Activated B cell treated with CpG ODN at 0.5 μM for 24 hours (primary cell): Measurements from ENCODE around the gene SYT13. TPM values are rescaled to one million over a fixed set of nuclear protein-coding genes. Genes with fewer than 3 reads are reported as not detected.

Experiments used
- ATAC-seq: fragments of 200-7000 bp; cut with Tn5 transposase; one replicate; pipeline ENCODE4 v1.10.0; 2021; ENCODE audit warnings: low read depth, mild to moderate bottlenecking, moderate library complexity
- CTCF ChIA-PET: fragments of 350-600 bp; sonication (Branson Sonifier 250); formaldehyde crosslinking; loops from one replicate; lab custom pipeline; 2021; ENCODE audit warnings: antibody characterized with exemption; lab: Charles Lee
- POLR2A ChIA-PET: fragments of 350-600 bp; sonication (Branson Sonifier 250); formaldehyde crosslinking; loops from one replicate; lab custom pipeline; 2021; ENCODE audit warnings: antibody characterized with exemption; lab: Charles Lee
- DNase-seq: peaks from one replicate; pipeline ENCODE4 v3.0.0; 2022
- H3K27ac Mint-ChIP-seq: one replicate; pipeline ENCODE4 v1.8.0; 2020; ENCODE audit warnings: mixed read lengths
- H3K27me3 Mint-ChIP-seq: one replicate; pipeline ENCODE4 v1.8.0; 2021; ENCODE audit warnings: mixed read lengths
- H3K36me3 Mint-ChIP-seq: one replicate; pipeline ENCODE4 v1.8.0; 2021; ENCODE audit warnings: low read depth, mixed read lengths
- H3K4me1 Mint-ChIP-seq: one replicate; pipeline ENCODE4 v1.8.0; 2021; ENCODE audit warnings: mixed read lengths
- H3K4me3 Mint-ChIP-seq: one replicate; pipeline ENCODE4 v1.8.0; 2020; ENCODE audit warnings: mild to moderate bottlenecking, mixed read lengths
- H3K9me3 Mint-ChIP-seq: one replicate; pipeline ENCODE4 v1.8.0; 2020; ENCODE audit warnings: mixed read lengths
- CTCF ChIP-seq: fragments of 200-600 bp; IDR thresholded peaks from one replicate; pipeline ENCODE4 v1.8.0; 2022; ENCODE audit warnings: antibody characterized with exemption, mild to moderate bottlenecking
- intact Hi-C: fragments of 100-400 bp; cut with micrococcal nuclease; formaldehyde crosslinking; loops from one replicate; pipeline ENCODE4 v1.15.1; 2024
- total RNA-seq: library from RNA; stranded (reverse); gene quantifications from 2 replicates; pipeline ENCODE4 v1.2.3, GENCODE V29; 2022

The SYT13 gene
- total RNA-seq, 1 donor from 2014 or later = not detected

- Mint-ChIP-seq H3K4me1 (no peaks in the 10 kb centered on the region), H3K27me3 (peaks cover 72% of the 10 kb centered on the region), H3K36me3 (no peaks in the 10 kb centered on the region), H3K4me3 (no peak overlapping the region), H3K9me3 (no peaks in the 10 kb centered on the region), H3K27ac (no peak overlapping the region)
- DNase-seq (no peak), ATAC-seq (no peak)
- POLR2A ChIA-PET = interaction anchor here (0.7 kb wide), 1 partner anchor 42 kb away, joined by 3 read pairs; no protein-coding TSS in a partner anchor
- CTCF ChIA-PET = interaction anchor here (4.6 kb wide), 1 partner anchor 176 kb away, joined by 21 read pairs; no protein-coding TSS in a partner anchor
- TF ChIP-seq CTCF = no peak
- intact Hi-C loops = no loop called here
Observed at GRCh38 chr11:45287316-45287903, 1.3 kb upstream of the SYT13 start.

GRCh38 chr11:45285250-45285828 is 802 bp downstream of the SYT13 start:
- H3K27me3 Mint-ChIP-seq = peaks cover 66% of the 10 kb centered on the region
- no peaks in the 10 kb centered on the region for H3K9me3 Mint-ChIP-seq
- no peaks in the 10 kb centered on the region for H3K36me3 Mint-ChIP-seq
- no peak overlapping the region for H3K4me3 Mint-ChIP-seq
- no peak for TF ChIP-seq CTCF
- ChIA-PET CTCF (no interaction called here), POLR2A (no interaction called here)
- no peak for DNase-seq
- ATAC-seq = no peak
- intact Hi-C loops = no loop called here
- H3K4me1 Mint-ChIP-seq = no peaks in the 10 kb centered on the region
- no peak overlapping the region for H3K27ac Mint-ChIP-seq

- peaks cover 5% of the 10 kb centered on the region for H3K9me3 Mint-ChIP-seq
- H3K27me3 Mint-ChIP-seq = peaks cover 47% of the 10 kb centered on the region
- ChIA-PET POLR2A (no interaction called here), CTCF (no interaction called here)
- TF ChIP-seq CTCF = no peak
- ATAC-seq = no peak
- intact Hi-C loops = no loop called here
- no peak overlapping the region for H3K27ac Mint-ChIP-seq
- H3K4me3 Mint-ChIP-seq = no peak overlapping the region
- no peaks in the 10 kb centered on the region for H3K4me1 Mint-ChIP-seq
- no peak for DNase-seq
- no peaks in the 10 kb centered on the region for H3K36me3 Mint-ChIP-seq
Observed at GRCh38 chr11:45282081-45282480, 4.1 kb downstream of the SYT13 start.

GRCh38 chr11:45280449-45280848 is 5.7 kb downstream of the SYT13 start:
- ChIA-PET POLR2A (no interaction called here), CTCF (no interaction called here)
- Mint-ChIP-seq H3K27ac (no peak overlapping the region), H3K4me1 (no peaks in the 10 kb centered on the region), H3K9me3 (peaks cover 5% of the 10 kb centered on the region), H3K27me3 (peaks cover 44% of the 10 kb centered on the region), H3K4me3 (no peak overlapping the region), H3K36me3 (no peaks in the 10 kb centered on the region)
- no peak for ATAC-seq
- intact Hi-C loops = no loop called here
- no peak for DNase-seq
- no peak for TF ChIP-seq CTCF

- ATAC-seq = no peak
- intact Hi-C loops = no loop called here
- no peak for TF ChIP-seq CTCF
- H3K4me1 Mint-ChIP-seq = no peaks in the 10 kb centered on the region
- no peaks in the 10 kb centered on the region for H3K36me3 Mint-ChIP-seq
- ChIA-PET POLR2A (no interaction called here), CTCF (no interaction called here)
- H3K9me3 Mint-ChIP-seq = peaks cover 5% of the 10 kb centered on the region
- H3K27ac Mint-ChIP-seq = no peak overlapping the region
- no peak for DNase-seq
- H3K27me3 Mint-ChIP-seq = peaks cover 47% of the 10 kb centered on the region
- H3K4me3 Mint-ChIP-seq = no peak overlapping the region
Observed at GRCh38 chr11:45279645-45280044, 6.5 kb downstream of the SYT13 start.
